ENCODE measurements around the gene CEP57L1. TPM values are rescaled to one million over a fixed set of nuclear protein-coding genes. Genes with fewer than 3 reads are reported as not detected.

The CEP57L1 gene
- 28.7 TPM for polyA plus RNA-seq (2013)

DNA sequence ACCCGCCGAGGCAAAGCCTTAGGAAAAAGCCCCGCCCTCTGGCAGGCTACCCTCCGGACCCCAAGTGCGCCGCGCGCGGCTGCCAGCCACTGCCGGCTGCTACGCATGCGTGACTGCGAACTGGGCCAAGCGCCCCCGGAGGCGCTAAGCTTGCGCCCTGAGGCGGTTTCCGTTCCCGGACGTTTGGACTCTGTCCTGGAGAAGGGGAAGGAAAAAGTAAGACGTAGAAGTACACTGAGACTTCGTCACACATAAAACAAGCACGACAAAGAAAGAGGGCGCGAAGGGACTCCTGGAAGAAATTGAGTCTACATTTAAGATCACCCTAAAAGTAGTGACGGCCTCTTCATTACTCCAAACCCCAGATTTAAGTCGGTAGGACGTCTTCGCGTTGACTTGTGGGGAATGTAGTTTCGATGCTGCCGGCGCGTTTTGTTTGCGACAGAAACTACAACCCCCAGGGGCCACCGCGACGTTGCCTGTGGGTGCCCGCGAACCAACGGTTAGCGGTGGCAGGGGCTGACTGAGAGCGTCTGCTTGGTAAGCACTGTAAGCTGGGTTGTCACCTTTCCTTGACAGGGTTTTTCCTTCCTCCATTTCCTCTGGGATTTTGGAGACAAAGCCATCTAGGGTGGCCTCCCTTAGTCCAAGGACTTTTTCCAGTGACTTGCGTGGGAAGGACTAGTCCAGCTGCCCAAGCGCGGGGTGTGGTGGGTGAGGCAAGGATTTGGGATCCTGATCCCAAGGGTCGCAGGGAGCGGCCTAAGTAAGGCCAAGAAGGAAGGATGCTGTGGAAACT is at the start of gene CEP57L1:
CEP57L1 (plus strand) TSS at position 472 of the 799 bp plus-strand sequence. CDS start 49,715 bp downstream, outside the sequence.
- 0% methylated on average over 26 of the region's 49 CpGs for WGBS (ENCODE audit: insufficient coverage)
- H3K27ac ChIP-seq (ENCODE audit: insufficient read depth in 1 of 2, low read depth in 1 of 2, low read length in 2 of 2, poor library complexity in 1 of 2, severe bottlenecking in 2 of 2), result peak within 1 kb of the TSS; percentile 86 to 95
- peak; percentile 98 to 99 (median 99) for DNase-seq
- peaks cover 12 to 35% (median 24%) of the 10 kb centered on the region in 4 experiments for H3K4me1 ChIP-seq (ENCODE audit: control extremely low read depth in 1 of 4, control insufficient read depth in 4 of 4, insufficient read depth in 4 of 4, low read length in 3 of 4)
- CTCF ChIA-PET, result interaction anchor here (0.6 to 2.8 kb wide), 8 partner anchors 9 to 561 kb away, joined by 3 to 10 read pairs (median 4); partner anchors contain the start of gene CD164
- H3K9me3 ChIP-seq (ENCODE audit: control extremely low read depth in 1 of 5, control insufficient read depth in 4 of 5, insufficient read depth in 2 of 5, low read depth in 1 of 5, low read length in 4 of 5), result no peaks in the 10 kb centered on the region
- H3K27me3 ChIP-seq (replicated peaks in 2 of 5; ENCODE audit: control insufficient read depth in 4 of 5, insufficient read depth in 5 of 5, low read length in 4 of 5), result no peaks in the 10 kb centered on the region
- H3K4me3 ChIP-seq (ENCODE audit: control insufficient read depth in 1 of 7, extremely low read depth in 1 of 7, insufficient read depth in 4 of 7, low read depth in 2 of 7, low read length in 6 of 7), result peak within 1 kb of the TSS; percentile 88 to 100 (median 98)
- H3K36me3 ChIP-seq (ENCODE audit: control insufficient read depth in 4 of 4, insufficient read depth in 4 of 4, low read length in 3 of 4), result peaks cover 0 to 2% (median under 1%) of the 10 kb centered on the region in 4 experiments
- POLR2A ChIA-PET, result interaction anchor here (1.1 to 1.3 kb wide), 2 partner anchors 85 to 288 kb away, joined by 4 to 7 read pairs; partner anchors contain the start of gene CD164

DNA sequence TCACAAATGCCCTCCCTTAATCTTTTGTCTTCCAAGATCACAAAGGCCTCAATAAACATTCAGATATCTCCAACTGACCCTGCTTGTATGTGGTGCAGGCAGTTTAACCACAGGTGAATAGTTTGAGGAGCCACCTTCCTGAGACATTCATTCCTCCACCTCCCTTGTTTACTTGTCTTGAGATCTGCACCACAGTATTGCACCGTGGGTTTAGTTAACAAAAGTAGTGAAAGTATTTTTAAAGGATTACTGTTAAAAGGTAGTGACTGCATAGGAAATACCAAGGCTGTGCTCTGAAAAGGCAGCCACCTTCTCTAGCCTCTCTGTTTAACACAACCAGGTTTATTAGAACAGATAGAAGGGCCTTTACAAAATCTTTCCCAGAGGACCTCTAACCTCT is 47.1 kb upstream of the CEP57L1 start:
- CTCF ChIA-PET, result interaction anchor here (1.1 to 1.8 kb wide), 2 partner anchors 12 to 14 kb away, joined by 4 to 6 read pairs; no protein-coding TSS in a partner anchor
- Histone ChIP-seq H3K27me3 (replicated peaks in 2 of 5; ENCODE audit: control insufficient read depth in 4 of 5, insufficient read depth in 5 of 5, low read length in 4 of 5) (no peaks in the 10 kb centered on the region), H3K9me3 (ENCODE audit: control extremely low read depth in 1 of 5, control insufficient read depth in 4 of 5, insufficient read depth in 2 of 5, low read depth in 1 of 5, low read length in 4 of 5) (peaks cover 0 to 1% (median 0%) of the 10 kb centered on the region in 5 experiments), H3K4me3 (ENCODE audit: control insufficient read depth in 1 of 7, extremely low read depth in 1 of 7, insufficient read depth in 4 of 7, low read depth in 2 of 7, low read length in 6 of 7) (no peak overlapping the region), H3K4me1 (ENCODE audit: control extremely low read depth in 1 of 4, control insufficient read depth in 4 of 4, insufficient read depth in 4 of 4, low read length in 3 of 4) (peaks cover 0 to 8% (median 3%) of the 10 kb centered on the region in 4 experiments), H3K27ac (ENCODE audit: insufficient read depth in 1 of 2, low read depth in 1 of 2, low read length in 2 of 2, poor library complexity in 1 of 2, severe bottlenecking in 2 of 2) (no peak overlapping the region), H3K36me3 (ENCODE audit: control insufficient read depth in 4 of 4, insufficient read depth in 4 of 4, low read length in 3 of 4) (no peaks in the 10 kb centered on the region)
- no CpG with 5 or more reads among the region's 1 CpG for WGBS (ENCODE audit: insufficient coverage)
- no peak for DNase-seq
- POLR2A ChIA-PET, result no interaction called here

DNA sequence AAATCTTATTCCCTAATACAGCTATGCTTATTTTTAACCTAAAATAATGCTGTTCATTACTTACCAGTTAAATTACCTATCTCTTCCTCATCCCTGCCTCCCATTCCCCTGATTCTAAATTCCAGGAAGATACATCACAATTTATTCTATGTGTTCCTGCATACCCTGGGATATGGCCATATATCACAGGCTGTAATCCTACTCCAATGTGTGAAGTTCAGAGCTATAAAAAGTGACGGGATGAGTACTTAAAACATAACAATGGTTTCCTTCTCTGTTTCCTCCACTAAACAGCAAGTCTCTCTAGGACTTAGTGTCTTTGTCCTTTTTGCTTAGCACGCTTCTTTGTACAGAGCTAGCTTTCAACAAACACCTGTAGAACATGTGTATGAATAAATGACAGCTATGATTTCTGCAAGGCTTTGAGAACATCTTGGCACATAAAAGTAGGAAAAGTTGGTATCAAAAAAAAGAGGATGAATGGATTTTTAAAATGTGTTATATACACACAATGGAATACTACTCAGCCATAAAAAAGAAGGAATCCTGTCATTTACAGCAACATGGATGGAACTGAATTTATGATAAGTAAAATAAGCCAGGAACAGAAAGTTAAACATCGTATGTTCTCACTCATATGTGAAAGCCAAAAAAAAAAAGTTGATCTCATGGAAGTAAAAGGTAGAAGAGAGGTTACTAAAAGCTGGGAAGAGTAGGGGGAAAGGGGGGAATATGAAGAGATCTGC is 46.5 kb upstream of the CEP57L1 start:
- POLR2A ChIA-PET, result interaction anchor here (0.6 kb wide), 1 partner anchor 111 kb away, joined by 4 read pairs; no protein-coding TSS in a partner anchor
- Histone ChIP-seq H3K27ac (ENCODE audit: insufficient read depth in 1 of 2, low read depth in 1 of 2, low read length in 2 of 2, poor library complexity in 1 of 2, severe bottlenecking in 2 of 2) (no peak overlapping the region), H3K9me3 (ENCODE audit: control extremely low read depth in 1 of 5, control insufficient read depth in 4 of 5, insufficient read depth in 2 of 5, low read depth in 1 of 5, low read length in 4 of 5) (no peaks in the 10 kb centered on the region), H3K4me1 (ENCODE audit: control extremely low read depth in 1 of 4, control insufficient read depth in 4 of 4, insufficient read depth in 4 of 4, low read length in 3 of 4) (peaks cover 0 to 10% (median 3%) of the 10 kb centered on the region in 4 experiments), H3K36me3 (ENCODE audit: control insufficient read depth in 4 of 4, insufficient read depth in 4 of 4, low read length in 3 of 4) (no peaks in the 10 kb centered on the region), H3K4me3 (ENCODE audit: control insufficient read depth in 1 of 7, extremely low read depth in 1 of 7, insufficient read depth in 4 of 7, low read depth in 2 of 7, low read length in 6 of 7) (no peak overlapping the region), H3K27me3 (replicated peaks in 2 of 5; ENCODE audit: control insufficient read depth in 4 of 5, insufficient read depth in 5 of 5, low read length in 4 of 5) (no peaks in the 10 kb centered on the region)
- WGBS (ENCODE audit: insufficient coverage), result 100% methylated on average over 1 of the region's 3 CpGs
- CTCF ChIA-PET, result interaction anchor here (1.1 to 1.8 kb wide), 2 partner anchors 13 kb away, joined by 4 to 6 read pairs; no protein-coding TSS in a partner anchor
- no peak for DNase-seq

DNA sequence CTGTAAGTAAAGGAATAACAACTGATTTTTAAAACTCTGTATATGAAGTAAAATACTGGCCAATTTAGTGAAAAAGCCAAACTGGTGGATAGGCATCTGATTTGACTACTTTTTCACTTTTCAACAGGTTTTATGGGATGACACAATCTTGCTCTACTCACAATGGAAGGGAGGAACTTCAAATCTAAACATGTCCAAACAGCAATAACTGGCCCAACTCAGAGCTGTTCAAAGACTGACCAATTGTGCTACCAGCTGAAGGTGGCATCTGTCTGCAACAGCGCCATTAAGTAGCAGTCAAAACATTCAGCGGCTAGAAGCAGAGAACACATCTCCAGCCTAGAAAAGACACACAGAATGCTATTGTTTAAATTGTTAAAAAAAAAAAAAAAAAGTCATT is 45.3 kb upstream of the CEP57L1 start:
- H3K36me3 ChIP-seq (ENCODE audit: control insufficient read depth in 4 of 4, insufficient read depth in 4 of 4, low read length in 3 of 4), result no peaks in the 10 kb centered on the region
- H3K9me3 ChIP-seq (ENCODE audit: control extremely low read depth in 1 of 5, control insufficient read depth in 4 of 5, insufficient read depth in 2 of 5, low read depth in 1 of 5, low read length in 4 of 5), result no peaks in the 10 kb centered on the region
- peaks cover 0 to 10% (median 3%) of the 10 kb centered on the region in 4 experiments for H3K4me1 ChIP-seq (ENCODE audit: control extremely low read depth in 1 of 4, control insufficient read depth in 4 of 4, insufficient read depth in 4 of 4, low read length in 3 of 4)
- H3K27ac ChIP-seq (ENCODE audit: insufficient read depth in 1 of 2, low read depth in 1 of 2, low read length in 2 of 2, poor library complexity in 1 of 2, severe bottlenecking in 2 of 2), result no peak overlapping the region
- DNase-seq, result no peak
- CTCF ChIA-PET, result interaction anchor here (1.3 to 1.8 kb wide), 4 partner anchors 9 to 34 kb away, joined by 3 to 6 read pairs (median 4); no protein-coding TSS in a partner anchor
- no peaks in the 10 kb centered on the region for H3K27me3 ChIP-seq (replicated peaks in 2 of 5; ENCODE audit: control insufficient read depth in 4 of 5, insufficient read depth in 5 of 5, low read length in 4 of 5)
- POLR2A ChIA-PET, result no interaction called here
- 100% methylated on average over 1 of the region's 2 CpGs for WGBS (ENCODE audit: insufficient coverage)
- no peak overlapping the region for H3K4me3 ChIP-seq (ENCODE audit: control insufficient read depth in 1 of 7, extremely low read depth in 1 of 7, insufficient read depth in 4 of 7, low read depth in 2 of 7, low read length in 6 of 7)

DNA sequence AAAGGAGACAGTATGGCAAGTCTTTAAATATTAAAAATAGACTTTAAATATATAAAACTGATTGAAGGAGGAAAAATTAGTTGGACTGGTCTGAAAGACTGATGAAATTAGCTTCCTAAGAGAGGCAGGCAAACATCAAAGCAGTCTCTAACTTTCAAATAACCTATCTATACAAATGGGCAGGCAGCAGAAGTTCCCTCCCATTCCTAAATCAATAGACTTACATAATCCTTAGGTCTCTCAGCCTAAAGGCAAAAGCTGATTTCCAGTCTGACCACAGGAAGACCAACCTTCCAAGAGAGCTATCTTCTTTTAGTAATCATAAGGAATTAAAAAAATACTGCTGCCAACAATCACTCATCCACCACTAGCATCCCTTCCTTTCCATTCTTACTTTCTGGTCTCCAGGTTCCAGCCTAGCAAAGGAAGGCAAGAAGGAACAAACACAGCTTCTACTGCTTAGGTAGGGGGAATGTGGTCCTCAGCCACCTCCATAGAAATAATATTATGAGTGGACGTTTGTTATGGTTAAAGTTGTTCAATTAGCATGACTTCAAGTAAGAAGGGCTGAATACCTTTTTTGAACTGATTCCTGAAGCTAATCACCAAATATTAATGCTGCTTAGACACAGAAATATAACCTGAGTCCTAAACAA is 44.7 kb upstream of the CEP57L1 start:
- CTCF ChIA-PET, result interaction anchor here (1.0 to 1.8 kb wide), 4 partner anchors 8 to 34 kb away, joined by 3 to 5 read pairs (median 4); no protein-coding TSS in a partner anchor
- Histone ChIP-seq H3K27me3 (replicated peaks in 2 of 5; ENCODE audit: control insufficient read depth in 4 of 5, insufficient read depth in 5 of 5, low read length in 4 of 5) (no peaks in the 10 kb centered on the region), H3K36me3 (ENCODE audit: control insufficient read depth in 4 of 4, insufficient read depth in 4 of 4, low read length in 3 of 4) (no peaks in the 10 kb centered on the region), H3K4me1 (ENCODE audit: control extremely low read depth in 1 of 4, control insufficient read depth in 4 of 4, insufficient read depth in 4 of 4, low read length in 3 of 4) (peaks cover 0 to 10% (median 3%) of the 10 kb centered on the region in 4 experiments), H3K4me3 (ENCODE audit: control insufficient read depth in 1 of 7, extremely low read depth in 1 of 7, insufficient read depth in 4 of 7, low read depth in 2 of 7, low read length in 6 of 7) (no peak overlapping the region), H3K27ac (ENCODE audit: insufficient read depth in 1 of 2, low read depth in 1 of 2, low read length in 2 of 2, poor library complexity in 1 of 2, severe bottlenecking in 2 of 2) (no peak overlapping the region), H3K9me3 (ENCODE audit: control extremely low read depth in 1 of 5, control insufficient read depth in 4 of 5, insufficient read depth in 2 of 5, low read depth in 1 of 5, low read length in 4 of 5) (no peaks in the 10 kb centered on the region)
- no peak for DNase-seq
- POLR2A ChIA-PET, result no interaction called here
- no CpG with 5 or more reads among the region's 1 CpG for WGBS (ENCODE audit: insufficient coverage)

DNA sequence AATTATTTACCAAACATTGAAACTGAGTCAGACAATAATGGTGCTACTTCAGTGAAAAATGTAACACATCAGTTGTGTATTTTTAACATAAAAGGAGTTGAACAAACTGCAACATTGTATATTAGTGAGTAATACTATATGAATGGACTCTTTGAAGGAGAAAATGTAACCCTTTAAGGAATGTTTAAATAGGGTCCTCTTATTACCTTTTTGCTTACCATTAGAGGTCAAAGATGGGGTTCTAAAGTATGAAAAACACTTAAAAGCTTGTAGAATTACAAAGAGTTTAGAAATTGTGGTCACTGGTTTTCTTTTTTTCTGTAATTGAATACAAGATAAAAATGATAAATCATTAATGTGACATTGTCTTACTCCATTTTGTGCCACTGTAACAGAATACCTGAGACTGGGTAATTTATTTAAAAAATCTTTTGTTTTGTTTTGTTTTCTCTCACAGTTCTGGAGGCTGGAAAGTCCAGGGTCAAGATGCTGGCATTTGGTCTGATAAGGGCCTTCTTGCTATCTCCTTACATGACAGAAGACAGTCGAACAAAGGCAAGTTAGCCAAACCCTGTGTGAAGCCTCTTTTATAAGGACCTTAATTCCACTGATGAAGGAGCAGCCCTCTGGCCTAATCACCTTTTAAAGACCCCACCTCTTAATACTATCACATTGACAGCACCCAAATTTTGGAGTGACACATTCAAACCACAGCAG is 43.8 kb upstream of the CEP57L1 start:
- Histone ChIP-seq H3K9me3 (ENCODE audit: control extremely low read depth in 1 of 5, control insufficient read depth in 4 of 5, insufficient read depth in 2 of 5, low read depth in 1 of 5, low read length in 4 of 5) (no peaks in the 10 kb centered on the region), H3K4me3 (ENCODE audit: control insufficient read depth in 1 of 7, extremely low read depth in 1 of 7, insufficient read depth in 4 of 7, low read depth in 2 of 7, low read length in 6 of 7) (no peak overlapping the region), H3K27me3 (replicated peaks in 2 of 5; ENCODE audit: control insufficient read depth in 4 of 5, insufficient read depth in 5 of 5, low read length in 4 of 5) (no peaks in the 10 kb centered on the region), H3K36me3 (ENCODE audit: control insufficient read depth in 4 of 4, insufficient read depth in 4 of 4, low read length in 3 of 4) (no peaks in the 10 kb centered on the region), H3K4me1 (ENCODE audit: control extremely low read depth in 1 of 4, control insufficient read depth in 4 of 4, insufficient read depth in 4 of 4, low read length in 3 of 4) (peaks cover 0 to 10% (median 3%) of the 10 kb centered on the region in 4 experiments), H3K27ac (ENCODE audit: insufficient read depth in 1 of 2, low read depth in 1 of 2, low read length in 2 of 2, poor library complexity in 1 of 2, severe bottlenecking in 2 of 2) (no peak overlapping the region)
- WGBS (ENCODE audit: insufficient coverage), result 100% methylated on average over 1 of the region's 1 CpG
- POLR2A ChIA-PET, result interaction anchor here (0.6 kb wide), 1 partner anchor 36 kb away, joined by 4 read pairs; no protein-coding TSS in a partner anchor
- CTCF ChIA-PET, result interaction anchor here (1.0 to 1.5 kb wide), 3 partner anchors 15 to 24 kb away, joined by 3 to 4 read pairs (median 3); no protein-coding TSS in a partner anchor
- no peak for DNase-seq
